GM23338 (cell line): ENCODE measurements around the gene PARD3. TPM values are rescaled to one million over a fixed set of nuclear protein-coding genes. Genes with fewer than 3 reads are reported as not detected.

Source experiments
- ATAC-seq: fragments of 200-7000 bp; cut with Tn5 transposase; 3 replicates; pipeline ENCODE4 v1.9.1; 2020
- DNase-seq: peaks from one replicate; pipeline ENCODE4 v3.0.0-alpha.2; 2015; ENCODE audit warnings: low spot score
- H2AFZ ChIP-seq: fragments of 200-600 bp; sonication (generic); 2 replicates; pipeline ENCODE4 v1.8.0; 2016; ENCODE audit warnings: antibody characterized with exemption, mild to moderate bottlenecking, moderate library complexity
- H3F3A ChIP-seq: fragments of 200-600 bp; sonication (generic); replicated peaks from 2 replicates; pipeline ENCODE4 v1.8.0; 2017; ENCODE audit warnings: antibody characterized with exemption, mixed run types, low read depth
- H3K27ac ChIP-seq: fragments of 200-600 bp; sonication (generic); 2 replicates; pipeline ENCODE4 v1.6.1; 2016; ENCODE audit warnings: low read depth
- H3K27me3 ChIP-seq: fragments of 200-600 bp; sonication (generic); 2 replicates; pipeline ENCODE4 v1.8.0; 2016; ENCODE audit warnings: mild to moderate bottlenecking, mixed run types, moderate library complexity; ENCODE audit not compliant: insufficient read depth
- H3K36me3 ChIP-seq: fragments of 200-600 bp; sonication (generic); 2 replicates; pipeline ENCODE4 v1.8.0; 2016; ENCODE audit warnings: mild to moderate bottlenecking; ENCODE audit not compliant: insufficient read depth
- H3K4me1 ChIP-seq: fragments of 200-600 bp; sonication (generic); 2 replicates; pipeline ENCODE4 v1.8.0; 2016; ENCODE audit warnings: mild to moderate bottlenecking, moderate library complexity; ENCODE audit not compliant: insufficient read depth
- H3K4me2 ChIP-seq: fragments of 200-600 bp; sonication (generic); 2 replicates; pipeline ENCODE4 v1.7.1; 2017; ENCODE audit warnings: mixed run types
- H3K4me3 ChIP-seq: fragments of 200-600 bp; sonication (generic); 2 replicates; pipeline ENCODE4 v1.6.1; 2016; ENCODE audit warnings: mixed run types
- H3K79me2 ChIP-seq: fragments of 200-600 bp; sonication (generic); replicated peaks from 2 replicates; pipeline ENCODE4 v1.8.0; 2017; ENCODE audit warnings: mild to moderate bottlenecking; ENCODE audit not compliant: insufficient read depth
- H3K9me2 ChIP-seq: fragments of 200-600 bp; sonication (generic); 2 replicates; pipeline ENCODE4 v1.8.0; 2017; ENCODE audit not compliant: insufficient read depth
- H4K20me1 ChIP-seq: fragments of 200-600 bp; sonication (generic); replicated peaks from 2 replicates; pipeline ENCODE4 v1.8.0; 2017; ENCODE audit warnings: mild to moderate bottlenecking; ENCODE audit not compliant: insufficient read depth
- H3K27ac Mint-ChIP-seq: 2 replicates; pipeline ENCODE4 v1.8.0; 2020; ENCODE audit warnings: inconsistent platforms, mild to moderate bottlenecking, moderate library complexity, mixed read lengths
- H3K27me3 Mint-ChIP-seq: 3 replicates; pipeline ENCODE4 v1.8.0; 2022; ENCODE audit warnings: low read depth, mild to moderate bottlenecking, moderate library complexity, mixed read lengths, inconsistent platforms; ENCODE audit not compliant: insufficient read depth, poor library complexity
- H3K36me3 Mint-ChIP-seq: 3 replicates; pipeline ENCODE4 v1.8.0; 2021; ENCODE audit warnings: low read depth, mild to moderate bottlenecking, inconsistent platforms, moderate library complexity, mixed read lengths
- H3K4me1 Mint-ChIP-seq: 3 replicates; pipeline ENCODE4 v1.8.0; 2020; ENCODE audit warnings: mild to moderate bottlenecking, inconsistent platforms, mixed read lengths
- H3K4me3 Mint-ChIP-seq: 3 replicates; pipeline ENCODE4 v1.8.0; 2021; ENCODE audit warnings: moderate library complexity, mild to moderate bottlenecking, inconsistent platforms, mixed read lengths
- H3K9me3 Mint-ChIP-seq: 3 replicates; pipeline ENCODE4 v1.8.0; 2020; ENCODE audit warnings: moderate library complexity, mild to moderate bottlenecking, inconsistent platforms, mixed read lengths
- CREB1 ChIP-seq: fragments of 250-450 bp; sonication (Bioruptor Pico); IDR thresholded peaks from 2 replicates; pipeline ENCODE4 v1.5.0; 2020; ENCODE audit warnings: low read depth, mild to moderate bottlenecking, moderate library complexity
- ETS1 ChIP-seq: IDR thresholded peaks from 2 replicates; pipeline ENCODE4 v1.6.1; 2016; ENCODE audit warnings: antibody characterized with exemption
- EZH2 ChIP-seq: fragments of 200-600 bp; sonication (generic); IDR thresholded peaks from one replicate; pipeline ENCODE4 v1.8.0; 2017; ENCODE audit warnings: antibody characterized with exemption, mild to moderate bottlenecking, low read depth; ENCODE audit not compliant: unreplicated experiment
- EZH2phosphoT487 ChIP-seq: fragments of 200-600 bp; sonication (generic); IDR thresholded peaks from one replicate; pipeline ENCODE4 v1.8.1; 2018; ENCODE audit warnings: antibody characterized with exemption; ENCODE audit not compliant: unreplicated experiment
- JUNB ChIP-seq: IDR thresholded peaks from one replicate; pipeline ENCODE4 v1.6.1; 2016; ENCODE audit warnings: antibody characterized with exemption; ENCODE audit not compliant: unreplicated experiment
- NANOG ChIP-seq: IDR thresholded peaks from 2 replicates; pipeline ENCODE4 v1.6.1; 2016; ENCODE audit warnings: antibody characterized with exemption, borderline replicate concordance
- POLR2AphosphoS5 ChIP-seq: IDR thresholded peaks from 2 replicates; pipeline ENCODE4 v1.6.1; 2016; ENCODE audit warnings: antibody characterized with exemption, low read depth
- STAT1 ChIP-seq: IDR thresholded peaks from one replicate; pipeline ENCODE4 v1.6.1; 2016; ENCODE audit warnings: antibody characterized with exemption; ENCODE audit not compliant: unreplicated experiment
- ZNF114 ChIP-seq: fragments of 250-450 bp; sonication (Bioruptor Pico); IDR thresholded peaks from 2 replicates; pipeline ENCODE4 v1.5.0; 2020; ENCODE audit warnings: mild to moderate bottlenecking, moderate library complexity
- ZNF331 ChIP-seq: fragments of 250-450 bp; sonication (Bioruptor Pico); IDR thresholded peaks from 2 replicates; pipeline ENCODE4 v1.5.0; 2020; ENCODE audit warnings: low read depth, mild to moderate bottlenecking, moderate library complexity
- polyA plus RNA-seq: library from polyadenylated mRNA; unstranded; fragments of >200 nt; fragmentation: Nextera tagmentation; extraction: Ambion mirVana; gene quantifications from 2 replicates; pipeline ENCODE4 v1.2.1, GENCODE V29; 2016
- total RNA-seq: library from RNA; depleted of rRNA; stranded (reverse); fragments of >200 nt; shearing (Covaris generic); gene quantifications from 2 replicates; pipeline ENCODE4 v1.2.3, GENCODE V29; 2014
- TF ChIP-seq, protein P1 (sequence below): IDR thresholded peaks from one replicate; pipeline ENCODE4 v1.6.1; 2018; ENCODE audit warnings: antibody characterized with exemption; ENCODE audit not compliant: unreplicated experiment
- TF ChIP-seq, protein P2 (sequence below): fragments of 250-450 bp; sonication (Bioruptor Pico); IDR thresholded peaks from 2 replicates; pipeline ENCODE4 v1.5.0; 2020; ENCODE audit warnings: mild to moderate bottlenecking, moderate library complexity

Gene PARD3
- total and polyA plus RNA-seq, 2 experiments from 2014 or later = 30.2 to 51.4 TPM

DNA sequence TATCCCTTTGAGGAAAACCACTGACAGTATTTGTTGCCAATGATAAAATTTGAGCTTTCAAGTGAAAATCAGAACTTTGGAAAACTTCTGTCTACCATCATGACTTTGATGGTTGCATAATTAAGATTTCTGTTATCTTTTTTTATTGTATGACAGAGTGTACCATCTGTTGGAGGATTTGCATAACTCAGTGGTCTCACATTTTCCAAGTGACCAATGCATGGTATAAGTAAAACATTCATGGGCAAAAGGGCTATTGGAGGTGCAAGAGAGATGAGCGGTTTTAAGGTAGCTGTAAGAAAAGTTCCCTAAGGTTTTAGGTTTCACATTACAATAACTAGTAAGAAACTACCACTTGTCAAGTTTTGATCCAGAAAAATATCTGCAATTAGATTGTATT lies 625.3 kb downstream of the PARD3 start (continued):
- TF ChIP-seq, protein P1, sequence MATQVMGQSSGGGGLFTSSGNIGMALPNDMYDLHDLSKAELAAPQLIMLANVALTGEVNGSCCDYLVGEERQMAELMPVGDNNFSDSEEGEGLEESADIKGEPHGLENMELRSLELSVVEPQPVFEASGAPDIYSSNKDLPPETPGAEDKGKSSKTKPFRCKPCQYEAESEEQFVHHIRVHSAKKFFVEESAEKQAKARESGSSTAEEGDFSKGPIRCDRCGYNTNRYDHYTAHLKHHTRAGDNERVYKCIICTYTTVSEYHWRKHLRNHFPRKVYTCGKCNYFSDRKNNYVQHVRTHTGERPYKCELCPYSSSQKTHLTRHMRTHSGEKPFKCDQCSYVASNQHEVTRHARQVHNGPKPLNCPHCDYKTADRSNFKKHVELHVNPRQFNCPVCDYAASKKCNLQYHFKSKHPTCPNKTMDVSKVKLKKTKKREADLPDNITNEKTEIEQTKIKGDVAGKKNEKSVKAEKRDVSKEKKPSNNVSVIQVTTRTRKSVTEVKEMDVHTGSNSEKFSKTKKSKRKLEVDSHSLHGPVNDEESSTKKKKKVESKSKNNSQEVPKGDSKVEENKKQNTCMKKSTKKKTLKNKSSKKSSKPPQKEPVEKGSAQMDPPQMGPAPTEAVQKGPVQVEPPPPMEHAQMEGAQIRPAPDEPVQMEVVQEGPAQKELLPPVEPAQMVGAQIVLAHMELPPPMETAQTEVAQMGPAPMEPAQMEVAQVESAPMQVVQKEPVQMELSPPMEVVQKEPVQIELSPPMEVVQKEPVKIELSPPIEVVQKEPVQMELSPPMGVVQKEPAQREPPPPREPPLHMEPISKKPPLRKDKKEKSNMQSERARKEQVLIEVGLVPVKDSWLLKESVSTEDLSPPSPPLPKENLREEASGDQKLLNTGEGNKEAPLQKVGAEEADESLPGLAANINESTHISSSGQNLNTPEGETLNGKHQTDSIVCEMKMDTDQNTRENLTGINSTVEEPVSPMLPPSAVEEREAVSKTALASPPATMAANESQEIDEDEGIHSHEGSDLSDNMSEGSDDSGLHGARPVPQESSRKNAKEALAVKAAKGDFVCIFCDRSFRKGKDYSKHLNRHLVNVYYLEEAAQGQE = no peak
- no peak for TF ChIP-seq CREB1 (CRISPR knock-in tag)

DNA sequence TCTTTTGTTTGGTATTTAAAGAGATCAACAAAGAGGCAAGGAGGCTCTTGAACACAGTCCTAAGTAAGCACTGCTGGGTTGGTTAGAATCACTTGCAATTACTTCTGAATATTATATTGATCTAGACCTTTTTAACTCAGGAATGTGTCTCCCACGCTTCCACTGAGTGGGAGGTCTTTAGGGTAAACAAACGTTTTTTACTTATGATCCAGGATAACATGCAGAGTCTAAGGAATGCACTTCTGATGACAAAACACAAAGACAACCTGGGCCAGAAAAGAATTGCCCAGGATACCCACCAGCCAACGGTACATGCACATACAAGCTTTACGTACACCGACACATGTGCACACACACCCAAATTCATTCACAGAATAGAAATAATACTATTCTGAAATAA lies 626.9 kb downstream of the PARD3 start:
- Histone ChIP-seq H4K20me1 (no peaks in the 10 kb centered on the region), H3F3A (0 out of 2 replicates have a peak, but pooled peaks cover 7% of the 10 kb centered on the region), H3K4me3 (no peak overlapping the region), H3K27ac (no peak overlapping the region), H2AFZ (no peak overlapping the region), H3K36me3 (no peaks in the 10 kb centered on the region), H3K4me1 (peaks cover 68% of the 10 kb centered on the region), H3K9me2 (no peaks in the 10 kb centered on the region; the same call in 1 of the 2 replicates), H3K79me2 (no peaks in the 10 kb centered on the region), H3K27me3 (no peaks in the 10 kb centered on the region), H3K4me2 (0 out of 2 replicates have a peak overlapping the region, but pooled peaks have one; percentile 20)
- Mint-ChIP-seq H3K36me3 (no peaks in the 10 kb centered on the region), H3K4me1 (peaks cover 75% of the 10 kb centered on the region), H3K27ac (no peak overlapping the region), H3K27me3 (peaks cover 11% of the 10 kb centered on the region), H3K4me3 (no peak overlapping the region), H3K9me3 (no peaks in the 10 kb centered on the region)
- DNase-seq (no peak), ATAC-seq (no peak)
- TF ChIP-seq POLR2AphosphoS5 (no peak), STAT1 (no peak), ETS1 (no peak), JUNB (no peak), ZNF114 (no peak), NANOG (no peak), EZH2phosphoT487 (no peak), EZH2 (no peak), ZNF331 (CRISPR knock-in tag) (no peak)
- TF ChIP-seq, protein P1 = no peak
- TF ChIP-seq, protein P2, sequence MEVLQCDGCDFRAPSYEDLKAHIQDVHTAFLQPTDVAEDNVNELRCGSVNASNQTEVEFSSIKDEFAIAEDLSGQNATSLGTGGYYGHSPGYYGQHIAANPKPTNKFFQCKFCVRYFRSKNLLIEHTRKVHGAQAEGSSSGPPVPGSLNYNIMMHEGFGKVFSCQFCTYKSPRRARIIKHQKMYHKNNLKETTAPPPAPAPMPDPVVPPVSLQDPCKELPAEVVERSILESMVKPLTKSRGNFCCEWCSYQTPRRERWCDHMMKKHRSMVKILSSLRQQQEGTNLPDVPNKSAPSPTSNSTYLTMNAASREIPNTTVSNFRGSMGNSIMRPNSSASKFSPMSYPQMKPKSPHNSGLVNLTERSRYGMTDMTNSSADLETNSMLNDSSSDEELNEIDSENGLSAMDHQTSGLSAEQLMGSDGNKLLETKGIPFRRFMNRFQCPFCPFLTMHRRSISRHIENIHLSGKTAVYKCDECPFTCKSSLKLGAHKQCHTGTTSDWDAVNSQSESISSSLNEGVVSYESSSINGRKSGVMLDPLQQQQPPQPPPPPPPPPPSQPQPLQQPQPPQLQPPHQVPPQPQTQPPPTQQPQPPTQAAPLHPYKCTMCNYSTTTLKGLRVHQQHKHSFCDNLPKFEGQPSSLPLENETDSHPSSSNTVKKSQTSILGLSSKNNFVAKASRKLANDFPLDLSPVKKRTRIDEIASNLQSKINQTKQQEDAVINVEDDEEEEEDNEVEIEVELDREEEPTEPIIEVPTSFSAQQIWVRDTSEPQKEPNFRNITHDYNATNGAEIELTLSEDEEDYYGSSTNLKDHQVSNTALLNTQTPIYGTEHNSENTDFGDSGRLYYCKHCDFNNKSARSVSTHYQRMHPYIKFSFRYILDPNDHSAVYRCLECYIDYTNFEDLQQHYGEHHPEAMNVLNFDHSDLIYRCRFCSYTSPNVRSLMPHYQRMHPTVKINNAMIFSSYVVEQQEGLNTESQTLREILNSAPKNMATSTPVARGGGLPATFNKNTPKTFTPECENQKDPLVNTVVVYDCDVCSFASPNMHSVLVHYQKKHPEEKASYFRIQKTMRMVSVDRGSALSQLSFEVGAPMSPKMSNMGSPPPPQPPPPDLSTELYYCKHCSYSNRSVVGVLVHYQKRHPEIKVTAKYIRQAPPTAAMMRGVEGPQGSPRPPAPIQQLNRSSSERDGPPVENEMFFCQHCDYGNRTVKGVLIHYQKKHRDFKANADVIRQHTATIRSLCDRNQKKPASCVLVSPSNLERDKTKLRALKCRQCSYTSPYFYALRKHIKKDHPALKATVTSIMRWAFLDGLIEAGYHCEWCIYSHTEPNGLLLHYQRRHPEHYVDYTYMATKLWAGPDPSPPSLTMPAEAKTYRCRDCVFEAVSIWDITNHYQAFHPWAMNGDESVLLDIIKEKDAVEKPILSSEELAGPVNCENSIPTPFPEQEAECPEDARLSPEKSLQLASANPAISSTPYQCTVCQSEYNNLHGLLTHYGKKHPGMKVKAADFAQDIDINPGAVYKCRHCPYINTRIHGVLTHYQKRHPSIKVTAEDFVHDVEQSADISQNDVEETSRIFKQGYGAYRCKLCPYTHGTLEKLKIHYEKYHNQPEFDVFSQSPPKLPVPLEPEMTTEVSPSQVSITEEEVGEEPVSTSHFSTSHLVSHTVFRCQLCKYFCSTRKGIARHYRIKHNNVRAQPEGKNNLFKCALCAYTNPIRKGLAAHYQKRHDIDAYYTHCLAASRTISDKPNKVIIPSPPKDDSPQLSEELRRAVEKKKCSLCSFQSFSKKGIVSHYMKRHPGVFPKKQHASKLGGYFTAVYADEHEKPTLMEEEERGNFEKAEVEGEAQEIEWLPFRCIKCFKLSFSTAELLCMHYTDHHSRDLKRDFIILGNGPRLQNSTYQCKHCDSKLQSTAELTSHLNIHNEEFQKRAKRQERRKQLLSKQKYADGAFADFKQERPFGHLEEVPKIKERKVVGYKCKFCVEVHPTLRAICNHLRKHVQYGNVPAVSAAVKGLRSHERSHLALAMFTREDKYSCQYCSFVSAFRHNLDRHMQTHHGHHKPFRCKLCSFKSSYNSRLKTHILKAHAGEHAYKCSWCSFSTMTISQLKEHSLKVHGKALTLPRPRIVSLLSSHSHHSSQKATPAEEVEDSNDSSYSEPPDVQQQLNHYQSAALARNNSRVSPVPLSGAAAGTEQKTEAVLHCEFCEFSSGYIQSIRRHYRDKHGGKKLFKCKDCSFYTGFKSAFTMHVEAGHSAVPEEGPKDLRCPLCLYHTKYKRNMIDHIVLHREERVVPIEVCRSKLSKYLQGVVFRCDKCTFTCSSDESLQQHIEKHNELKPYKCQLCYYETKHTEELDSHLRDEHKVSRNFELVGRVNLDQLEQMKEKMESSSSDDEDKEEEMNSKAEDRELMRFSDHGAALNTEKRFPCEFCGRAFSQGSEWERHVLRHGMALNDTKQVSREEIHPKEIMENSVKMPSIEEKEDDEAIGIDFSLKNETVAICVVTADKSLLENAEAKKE (CRISPR knock-in tag) = no peak
